HG03571 (cell line): ENCODE measurements around the gene PVRIG.
"Not testable (repeated sequence)": the region's sequence is repeated elsewhere in the genome, so short reads cannot be mapped to it uniquely, and the experiment has no call there.

Experiments
- ATAC-seq: cut with Tn5 transposase; IDR thresholded peaks from one replicate; pipeline ENCODE4 v1.9.1; 2021; ENCODE audit not compliant: unreplicated experiment

Gene PVRIG

GRCh38 chr7:100270046-100270918 lies 50.5 kb downstream of the PVRIG start:
- not testable (repeated sequence) for ATAC-seq
